ENCODE data around the gene ILF2.
A peak's percentile ranks its signal among the peaks of the same experiment; 100 is the strongest.

ILF2 gene

GRCh38 chr1:153626904-153627714, 43.7 kb downstream of the ILF2 start, which contains the start of gene S100A13 (continued):
- TF ChIP-seq BCL6B (tag by site-specific recombination; IDR thresholded peaks at IDR 0.05) (no peak), ZBTB20 (tag by site-specific recombination; IDR thresholded peaks at IDR 0.05) (peak; percentile 62; the same call in 1 of the 2 replicates), SCRT2 (tag by site-specific recombination; IDR thresholded peaks at IDR 0.05) (peak; percentile 32; the same call in 1 of the 2 replicates), ZEB2 (tag by site-specific recombination; IDR thresholded peaks at IDR 0.05) (peak; percentile 71; the same call in 1 of the 2 replicates), ZNF529 (tag by site-specific recombination; IDR thresholded peaks at IDR 0.05; ENCODE audit: insufficient replicate concordance) (no peak), GLIS2 (tag by site-specific recombination; IDR thresholded peaks at IDR 0.05) (peak; percentile 80), ZBTB8A (tag by site-specific recombination; IDR thresholded peaks at IDR 0.05) (peak; percentile 64), ZNF677 (tag by site-specific recombination; IDR thresholded peaks at IDR 0.05) (no peak), HOXA7 (CRISPR knock-in tag; IDR thresholded peaks at IDR 0.05; ENCODE audit: borderline replicate concordance) (no peak), ZNF391 (tag by site-specific recombination; IDR thresholded peaks at IDR 0.05; ENCODE audit: borderline replicate concordance, low read depth) (no peak), ZNF292 (tag by site-specific recombination; IDR thresholded peaks at IDR 0.05; ENCODE audit: borderline replicate concordance, low read depth) (no peak), ZNF555 (tag by site-specific recombination; conservative IDR thresholded peaks at IDR 0.05) (no peak), ZNF501 (tag by site-specific recombination; IDR thresholded peaks at IDR 0.05) (peak; percentile 85; the same call in 1 of the 2 replicates), ZNF548 (tag by site-specific recombination; IDR thresholded peaks at IDR 0.05) (no peak)
- TF ChIP-seq, protein P1, sequence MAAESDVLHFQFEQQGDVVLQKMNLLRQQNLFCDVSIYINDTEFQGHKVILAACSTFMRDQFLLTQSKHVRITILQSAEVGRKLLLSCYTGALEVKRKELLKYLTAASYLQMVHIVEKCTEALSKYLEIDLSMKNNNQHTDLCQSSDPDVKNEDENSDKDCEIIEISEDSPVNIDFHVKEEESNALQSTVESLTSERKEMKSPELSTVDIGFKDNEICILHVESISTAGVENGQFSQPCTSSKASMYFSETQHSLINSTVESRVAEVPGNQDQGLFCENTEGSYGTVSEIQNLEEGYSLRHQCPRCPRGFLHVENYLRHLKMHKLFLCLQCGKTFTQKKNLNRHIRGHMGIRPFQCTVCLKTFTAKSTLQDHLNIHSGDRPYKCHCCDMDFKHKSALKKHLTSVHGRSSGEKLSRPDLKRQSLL (tag by site-specific recombination; IDR thresholded peaks at IDR 0.05) = peak; percentile 95

DNA sequence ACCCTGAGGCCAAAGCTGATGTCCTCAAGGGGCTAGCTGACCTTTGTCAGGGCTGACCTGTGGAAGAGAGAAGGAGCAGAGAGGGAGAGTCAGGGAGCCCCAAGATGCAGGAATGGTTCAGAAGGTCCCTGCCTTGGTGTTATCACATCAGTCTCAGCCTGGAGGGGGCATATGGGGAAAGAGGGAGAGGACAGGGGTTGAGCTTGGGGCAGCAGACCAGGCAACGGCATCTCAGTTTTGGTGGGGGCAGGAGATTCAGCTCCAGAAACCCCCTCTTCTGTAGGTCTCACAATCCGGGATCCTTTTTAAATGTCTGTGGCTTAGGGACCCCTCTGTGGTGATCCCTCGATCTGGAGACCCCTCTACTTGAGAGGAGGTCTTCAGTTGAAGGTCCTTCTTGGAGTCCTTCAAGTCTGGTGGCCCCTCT, 44.3 kb downstream of the ILF2 start:
- H3K9me3 ChIP-seq (ENCODE audit: control insufficient read depth, insufficient read depth, low read depth, low read length) = no peaks in the 10 kb centered on the region
- 0 out of 2 replicates have a peak, but pooled peaks cover 3% of the 10 kb centered on the region for H3K4me1 ChIP-seq (ENCODE audit: control insufficient read depth, insufficient read depth, low read length)
- peak overlapping the region; percentile 55 for H3K4me3 ChIP-seq (ENCODE audit: low read depth, low read length)
- POLR2A ChIA-PET = interaction anchor here (0.9 to 2.9 kb wide), 18 partner anchors 8 to 364 kb away, joined by 3 to 24 read pairs (median 10); partner anchors contain the start of genes RPS27, S100A14, S100A16 and S100A2
- TF ChIP-seq ZNF621 (tag by site-specific recombination; IDR thresholded peaks at IDR 0.05) (no peak), PRDM10 (tag by site-specific recombination; IDR thresholded peaks at IDR 0.05) (peak; percentile 79), ZNF776 (tag by site-specific recombination; IDR thresholded peaks at IDR 0.05; ENCODE audit: borderline replicate concordance) (no peak)
- TF ChIP-seq, protein P2, sequence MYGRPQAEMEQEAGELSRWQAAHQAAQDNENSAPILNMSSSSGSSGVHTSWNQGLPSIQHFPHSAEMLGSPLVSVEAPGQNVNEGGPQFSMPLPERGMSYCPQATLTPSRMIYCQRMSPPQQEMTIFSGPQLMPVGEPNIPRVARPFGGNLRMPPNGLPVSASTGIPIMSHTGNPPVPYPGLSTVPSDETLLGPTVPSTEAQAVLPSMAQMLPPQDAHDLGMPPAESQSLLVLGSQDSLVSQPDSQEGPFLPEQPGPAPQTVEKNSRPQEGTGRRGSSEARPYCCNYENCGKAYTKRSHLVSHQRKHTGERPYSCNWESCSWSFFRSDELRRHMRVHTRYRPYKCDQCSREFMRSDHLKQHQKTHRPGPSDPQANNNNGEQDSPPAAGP (tag by site-specific recombination; IDR thresholded peaks at IDR 0.05) = no peak
- peak overlapping the region; percentile 61; the same call in 1 of the 2 replicates for H3K27ac ChIP-seq (ENCODE audit: extremely low read depth, low read depth, low read length)
- CTCF ChIA-PET = interaction anchor here (0.6 to 7.4 kb wide), 22 partner anchors 12 to 550 kb away, joined by 3 to 54 read pairs (median 6); partner anchors contain the start of genes S100A14 and S100A16
- peaks cover 0 to 31% of the 10 kb centered on the region in 2 experiments; a peak in 2 of 3 replicates for H3K36me3 ChIP-seq (ENCODE audit: control insufficient read depth in 2 of 2, insufficient read depth in 1 of 2, low read length in 2 of 2)
